Right lobe of liver (tissue), 4 donors: Measurements from ENCODE around the gene EXD1.

Experiments
- POLR2A ChIP-seq: fragments of 450-650 bp; IDR thresholded peaks from one replicate; pipeline ENCODE4 v1.6.1; 2017; ENCODE audit warnings: antibody characterized with exemption, mild to moderate bottlenecking
- TF ChIP-seq, protein P1 (sequence below), 4 donors: fragments of 200-600 bp in 3 of 4; fragments of 450-650 bp in 1 of 4; IDR thresholded peaks; one replicate each; pipeline versions ENCODE4 v1.5.1 to v1.8.0; 2016 to 2022; ENCODE audit warnings: antibody characterized with exemption in 4 of 4, mild to moderate bottlenecking in 2 of 4
- donor health status: DM: no; HTN: no; CAD: no.
- donor health status: DM: no; HTN: no; CAD: no.
- donor health status: DM: no; HTN: yes; CAD: no.

- TF ChIP-seq, protein P1, sequence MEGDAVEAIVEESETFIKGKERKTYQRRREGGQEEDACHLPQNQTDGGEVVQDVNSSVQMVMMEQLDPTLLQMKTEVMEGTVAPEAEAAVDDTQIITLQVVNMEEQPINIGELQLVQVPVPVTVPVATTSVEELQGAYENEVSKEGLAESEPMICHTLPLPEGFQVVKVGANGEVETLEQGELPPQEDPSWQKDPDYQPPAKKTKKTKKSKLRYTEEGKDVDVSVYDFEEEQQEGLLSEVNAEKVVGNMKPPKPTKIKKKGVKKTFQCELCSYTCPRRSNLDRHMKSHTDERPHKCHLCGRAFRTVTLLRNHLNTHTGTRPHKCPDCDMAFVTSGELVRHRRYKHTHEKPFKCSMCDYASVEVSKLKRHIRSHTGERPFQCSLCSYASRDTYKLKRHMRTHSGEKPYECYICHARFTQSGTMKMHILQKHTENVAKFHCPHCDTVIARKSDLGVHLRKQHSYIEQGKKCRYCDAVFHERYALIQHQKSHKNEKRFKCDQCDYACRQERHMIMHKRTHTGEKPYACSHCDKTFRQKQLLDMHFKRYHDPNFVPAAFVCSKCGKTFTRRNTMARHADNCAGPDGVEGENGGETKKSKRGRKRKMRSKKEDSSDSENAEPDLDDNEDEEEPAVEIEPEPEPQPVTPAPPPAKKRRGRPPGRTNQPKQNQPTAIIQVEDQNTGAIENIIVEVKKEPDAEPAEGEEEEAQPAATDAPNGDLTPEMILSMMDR (IDR thresholded peaks at IDR 0.05) = no peak
- no peak for TF ChIP-seq POLR2A
Measured at GRCh38 chr15:41199470-41199869, 31.1 kb downstream of the EXD1 start.
